HuH-7 (cell line): ENCODE data around the gene LRMDA.

Experiments
- DNase-seq: peaks from one replicate; pipeline ENCODE4 v3.0.0; 2011; ENCODE audit warnings: low spot score

Gene LRMDA

DNA sequence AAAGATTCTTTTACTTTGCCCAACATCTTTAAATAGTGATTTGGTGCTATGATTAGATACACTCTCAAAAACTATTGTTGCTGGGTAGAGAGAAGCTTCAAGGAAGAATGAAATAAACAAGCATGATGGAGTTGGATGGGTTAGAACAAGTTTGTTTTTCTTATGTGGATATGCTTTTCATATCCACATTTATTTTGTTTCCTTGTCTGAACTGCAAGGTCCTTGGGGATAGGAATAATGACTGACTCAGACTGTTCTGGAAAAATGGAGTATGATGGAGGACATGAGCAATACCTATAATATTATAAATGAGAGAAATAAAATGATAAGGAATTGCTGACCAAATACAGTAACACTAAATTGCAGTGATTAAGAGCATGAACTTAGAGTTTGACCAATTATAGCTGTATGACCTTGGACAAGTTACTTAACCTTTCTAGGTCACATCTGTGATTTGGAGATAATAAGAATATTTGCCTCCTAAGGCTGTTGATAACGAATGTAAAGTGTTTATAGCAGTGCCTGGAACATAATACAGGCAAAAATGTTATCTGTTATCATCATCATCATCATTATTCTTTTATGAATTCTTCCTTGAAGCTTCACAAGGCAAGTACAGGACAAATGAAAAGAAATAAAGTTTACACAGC is 847.5 kb downstream of the LRMDA start:
- no peak for DNase-seq

DNA sequence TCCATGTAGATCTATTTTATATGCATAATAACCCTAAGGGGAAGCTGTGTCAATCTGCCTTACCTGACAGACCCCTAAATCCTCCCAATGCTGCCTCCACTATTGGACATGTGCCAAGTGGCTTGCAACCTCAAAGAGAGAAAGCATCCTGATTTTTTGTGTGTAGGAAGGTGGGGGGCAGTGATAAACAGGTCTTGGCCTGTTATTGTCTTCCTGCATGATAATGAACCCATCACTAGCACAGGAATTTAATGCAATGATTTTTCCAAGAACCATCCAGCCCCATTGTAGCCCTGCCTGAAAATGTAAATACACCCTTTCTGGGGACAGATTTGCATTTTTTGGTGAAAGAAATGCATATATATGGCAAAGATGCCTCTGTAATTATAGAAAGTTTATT is 850.2 kb downstream of the LRMDA start:
- no peak for DNase-seq

DNA sequence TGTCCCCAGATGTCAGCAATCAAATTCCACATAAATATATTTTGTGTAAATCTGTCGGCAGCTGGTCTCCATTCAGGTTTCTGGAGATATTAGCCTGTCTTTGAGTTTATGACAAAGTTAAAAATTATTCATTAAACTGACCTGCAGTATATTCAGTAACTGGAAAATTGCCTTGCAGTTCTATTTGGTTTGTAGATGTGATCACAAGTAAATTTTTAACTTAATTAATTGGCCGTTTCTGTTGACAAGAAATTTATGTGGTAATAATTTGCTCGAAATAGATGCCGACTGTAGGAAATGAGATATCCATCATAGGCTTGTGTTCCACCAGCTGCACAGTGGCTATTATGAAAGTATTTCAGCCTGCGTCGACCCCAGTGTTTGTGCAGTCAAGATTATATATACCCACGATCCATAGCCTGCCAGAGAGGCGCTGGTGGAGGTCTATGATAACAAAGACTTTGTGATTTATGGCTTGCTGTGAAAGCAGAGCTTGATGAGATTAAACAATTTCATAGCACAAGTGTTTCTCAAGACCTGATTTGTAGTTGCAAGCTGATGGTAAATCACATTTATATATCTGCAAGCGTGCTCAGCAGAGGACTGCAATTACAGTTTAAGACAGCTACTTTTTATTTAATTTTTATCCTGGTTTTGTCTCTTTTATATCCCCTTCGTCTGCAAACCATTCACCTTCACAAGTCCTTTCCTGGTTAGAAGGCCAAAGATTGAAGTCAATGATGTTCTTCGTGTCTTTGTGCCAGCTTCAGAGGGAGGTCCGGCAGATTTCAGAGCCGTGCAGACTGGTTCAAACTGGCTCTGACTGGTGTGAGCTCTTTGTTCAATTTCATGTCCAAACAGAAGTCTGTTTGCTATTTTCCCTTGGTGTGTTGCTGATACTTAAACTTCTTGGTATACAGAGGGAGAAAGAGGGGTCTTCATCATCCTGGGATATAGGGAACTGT is 850.9 kb downstream of the LRMDA start:
- DNase-seq: peak; percentile 10

DNA sequence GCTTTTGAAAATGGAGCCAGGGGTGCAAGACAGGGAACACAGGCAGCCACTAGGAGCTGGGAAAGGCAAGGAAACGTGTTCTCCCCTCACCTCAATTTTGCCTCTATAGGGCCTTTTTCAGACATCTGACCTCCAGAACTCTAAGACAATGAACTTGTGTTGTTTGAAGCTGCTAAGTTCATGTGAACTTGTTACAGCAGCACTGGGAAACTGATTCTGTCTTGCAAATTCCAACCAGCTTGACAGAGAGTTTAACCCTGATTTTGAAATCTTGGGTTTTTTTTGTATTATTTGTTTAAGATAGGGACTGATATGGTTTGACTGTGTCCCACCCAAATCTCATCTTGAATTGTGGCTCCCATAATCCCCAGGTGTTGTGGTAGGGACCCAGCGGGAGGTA is 852.9 kb downstream of the LRMDA start:
- DNase-seq: no peak

DNA sequence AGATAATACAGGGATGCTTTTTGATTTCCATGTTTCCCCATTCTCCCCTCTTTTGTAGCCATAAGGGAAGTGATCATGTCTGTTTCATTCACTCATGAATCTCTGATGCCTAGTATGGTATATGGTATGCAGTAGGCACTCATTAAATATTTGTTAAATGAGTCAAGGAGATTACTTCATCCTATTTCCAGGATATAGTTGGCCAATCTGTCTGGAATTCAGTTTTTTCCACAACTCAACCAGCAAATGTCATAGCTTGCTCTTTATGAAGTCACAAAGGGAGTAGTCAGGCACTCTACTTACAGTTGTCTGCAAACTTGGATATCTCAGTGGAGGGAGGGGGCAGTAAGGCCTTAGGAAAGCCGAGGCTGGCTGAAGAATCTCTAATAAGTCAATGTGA is 853.6 kb downstream of the LRMDA start:
- no peak for DNase-seq

DNA sequence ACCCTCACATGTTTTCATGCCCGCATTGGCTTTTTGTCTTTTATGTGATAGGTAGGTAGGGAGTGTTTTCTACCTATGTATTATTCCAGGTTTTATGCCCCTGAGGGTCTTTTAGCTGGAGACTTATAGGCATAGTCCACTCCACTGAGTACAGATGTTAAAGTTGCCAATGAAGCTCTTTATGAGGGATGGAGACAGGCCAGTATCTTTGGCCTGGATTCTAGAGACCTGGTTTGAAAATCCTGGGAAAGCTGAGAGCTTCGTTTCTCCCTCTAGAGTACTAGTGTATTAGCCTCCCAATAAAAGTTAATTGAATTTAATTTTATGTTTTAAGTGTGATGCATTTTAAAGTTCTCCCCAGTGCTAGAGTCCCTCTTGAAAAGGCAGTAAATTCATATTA is 854.1 kb downstream of the LRMDA start:
- DNase-seq: no peak

DNA sequence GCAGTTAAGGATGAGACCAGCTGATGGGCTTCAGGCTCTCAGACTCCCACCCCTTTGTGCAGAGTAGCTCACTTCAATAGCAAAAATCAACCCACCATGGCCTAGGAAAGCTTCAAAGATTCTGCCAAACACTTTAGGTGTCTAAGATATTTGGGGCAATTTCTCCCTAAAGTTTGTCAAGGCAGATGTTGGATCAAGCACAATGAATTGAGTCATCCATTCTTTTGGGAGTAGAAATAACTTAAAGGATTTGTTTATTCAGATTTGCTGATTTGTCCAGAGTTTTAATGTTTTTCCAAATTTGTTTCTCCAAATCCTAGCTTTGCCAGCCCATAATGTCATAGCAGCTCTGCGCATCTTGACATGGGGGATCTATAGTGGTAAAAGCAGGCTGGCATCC is 855.1 kb downstream of the LRMDA start:
- no peak for DNase-seq

DNA sequence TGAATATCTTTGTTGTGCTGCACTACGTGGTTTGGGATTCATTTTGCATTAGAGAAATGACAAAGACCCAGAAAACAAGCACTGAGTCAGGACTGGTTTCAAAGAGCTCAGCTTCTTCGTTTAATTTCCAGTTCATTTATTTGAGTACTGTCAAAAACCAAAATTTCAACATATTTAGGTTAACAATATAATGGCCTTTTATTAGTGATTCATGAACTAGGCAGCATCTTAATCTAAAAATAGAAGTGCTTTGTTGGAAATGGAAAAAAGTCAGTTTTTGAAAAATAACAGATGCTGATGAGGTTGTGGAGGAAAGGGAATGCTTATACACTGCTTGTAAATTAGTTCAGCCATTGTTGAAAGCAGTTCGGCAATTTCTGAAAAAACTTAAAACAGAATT is 856.4 kb downstream of the LRMDA start:
- no peak for DNase-seq

DNA sequence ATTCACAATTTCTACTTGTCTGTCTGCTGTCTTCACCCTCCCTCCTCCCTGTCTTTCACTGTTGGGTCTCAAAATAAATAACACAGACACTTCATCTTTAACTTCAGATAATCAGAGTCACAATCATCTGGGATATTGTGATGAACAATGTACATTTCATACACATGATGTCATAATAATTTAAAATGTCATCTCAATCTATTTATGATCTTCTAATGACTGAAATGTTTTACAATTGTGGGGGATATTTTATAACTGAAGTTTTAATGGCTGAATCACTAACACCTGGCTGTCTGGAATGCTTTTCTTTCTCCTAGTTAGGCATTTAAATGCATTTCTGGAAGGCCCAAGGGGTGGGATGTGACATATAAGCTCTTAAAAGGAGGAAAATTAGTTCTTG is 859.8 kb downstream of the LRMDA start:
- DNase-seq: no peak

DNA sequence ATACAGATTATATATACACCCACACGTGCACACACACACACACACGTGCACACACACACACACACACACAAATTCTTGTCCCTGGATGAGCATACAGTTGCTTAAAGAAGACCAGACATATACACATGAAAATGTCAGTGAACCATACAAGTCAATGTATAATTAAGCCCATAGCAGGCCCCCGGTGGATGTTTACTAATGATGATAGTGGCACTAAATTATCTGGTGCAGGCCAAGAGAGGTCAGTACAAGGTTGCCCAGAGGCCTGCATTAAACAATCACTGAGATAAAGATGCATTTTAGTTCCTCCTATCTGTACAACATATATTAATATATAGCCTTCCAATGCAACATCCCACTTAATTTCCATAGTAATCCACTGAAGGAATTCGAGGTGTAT is 860.5 kb downstream of the LRMDA start:
- DNase-seq: no peak

DNA sequence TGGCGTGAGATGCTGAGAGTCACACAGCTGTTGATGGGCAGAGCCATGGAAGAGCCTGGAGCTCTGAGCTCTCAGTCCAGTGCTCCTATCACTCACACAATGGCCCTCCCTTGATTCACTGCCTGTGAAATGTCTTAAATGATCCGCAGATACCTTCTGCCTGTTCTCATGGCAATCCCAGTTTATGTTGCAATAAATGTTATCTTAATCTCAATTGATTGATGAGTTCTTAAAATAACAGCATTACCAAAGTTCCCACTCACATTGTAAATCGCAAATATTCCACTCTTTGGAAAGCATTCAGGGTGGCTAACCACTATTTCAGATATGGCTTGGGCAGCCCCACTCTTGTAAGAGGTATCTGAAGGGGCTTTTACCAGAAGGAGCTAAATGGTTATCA is 865.5 kb downstream of the LRMDA start:
- no peak for DNase-seq

DNA sequence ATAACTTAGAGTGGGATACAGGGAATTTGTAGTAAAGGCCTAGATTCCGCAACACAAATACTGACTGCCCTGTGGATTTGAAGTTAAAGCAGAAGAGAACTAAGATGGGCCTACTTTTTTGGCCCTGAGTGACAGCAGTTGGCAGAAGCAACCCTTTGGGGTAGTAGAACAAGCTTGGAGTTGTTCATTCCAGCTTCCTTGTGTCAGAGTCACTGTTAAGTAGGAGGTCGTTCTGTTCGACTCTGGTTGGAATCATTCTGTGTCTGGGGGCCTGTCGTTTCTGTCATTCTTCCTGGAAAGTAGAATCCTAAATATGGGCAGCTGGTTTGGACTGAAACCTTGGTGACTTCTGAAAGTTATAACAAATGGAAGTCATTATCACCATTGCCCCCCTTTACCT is 865.9 kb downstream of the LRMDA start:
- no peak for DNase-seq

DNA sequence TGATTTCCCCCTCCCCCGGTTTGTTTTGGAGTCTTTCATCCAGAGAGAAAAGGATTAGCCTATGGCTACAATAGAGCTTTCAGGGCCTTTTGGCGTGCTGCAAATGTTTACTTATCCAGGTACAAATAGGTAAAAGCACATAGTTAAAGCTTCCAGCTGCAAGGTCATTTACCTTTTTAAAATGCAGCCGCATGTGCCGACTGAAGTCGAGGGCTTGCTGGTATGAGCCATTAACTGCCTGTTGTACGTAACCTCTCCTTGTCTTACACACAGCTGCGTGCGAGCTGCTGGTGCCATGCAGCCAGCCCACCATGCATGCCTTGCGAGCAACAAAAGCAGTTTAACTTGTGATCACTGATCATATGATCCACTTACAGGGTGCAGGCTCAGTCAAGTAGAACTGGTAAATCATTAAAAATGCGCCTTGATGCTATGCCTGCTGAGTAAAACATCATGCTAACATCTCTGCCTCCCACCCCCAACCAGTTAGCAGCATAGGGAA is 866.4 kb downstream of the LRMDA start:
- no peak for DNase-seq

DNA sequence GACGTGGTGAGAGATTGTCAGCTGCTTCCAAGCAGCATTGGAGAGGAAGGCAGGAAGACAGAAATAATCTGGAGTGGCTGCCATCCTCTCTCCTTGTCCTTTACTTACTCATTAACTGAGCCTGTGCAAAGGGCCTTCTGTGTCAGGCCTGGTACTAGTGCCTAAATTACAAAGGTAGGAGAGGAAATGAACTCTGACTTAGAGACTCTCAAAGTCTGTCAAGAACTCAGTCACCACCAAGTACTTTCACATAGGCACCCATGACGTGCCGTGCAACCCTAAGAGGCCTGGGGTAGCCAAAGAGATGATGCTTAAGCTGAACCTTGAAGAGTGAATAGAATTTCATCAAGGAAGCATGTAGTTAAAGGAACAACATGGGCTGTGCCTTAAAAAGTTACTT is 866.9 kb downstream of the LRMDA start:
- DNase-seq: no peak

DNA sequence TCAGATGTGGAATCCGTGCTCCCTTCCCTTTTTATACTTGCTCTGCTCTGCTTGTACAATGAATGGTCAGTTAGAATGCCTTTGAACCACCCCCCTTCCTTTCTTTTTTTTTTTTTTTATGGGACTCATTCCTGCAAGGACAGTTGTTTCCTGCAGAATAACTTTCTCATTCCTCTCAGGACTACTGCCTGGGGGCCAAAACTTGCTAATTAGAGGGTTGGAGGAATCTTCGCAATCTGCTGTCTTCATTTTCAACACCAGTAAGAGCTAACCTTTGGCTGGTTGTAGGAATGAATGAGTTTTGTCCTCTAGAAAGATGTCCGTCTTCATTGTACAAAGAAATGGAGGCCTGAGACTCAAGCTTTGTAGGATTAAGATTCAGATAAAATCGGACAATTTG is 868.1 kb downstream of the LRMDA start:
- no peak for DNase-seq

DNA sequence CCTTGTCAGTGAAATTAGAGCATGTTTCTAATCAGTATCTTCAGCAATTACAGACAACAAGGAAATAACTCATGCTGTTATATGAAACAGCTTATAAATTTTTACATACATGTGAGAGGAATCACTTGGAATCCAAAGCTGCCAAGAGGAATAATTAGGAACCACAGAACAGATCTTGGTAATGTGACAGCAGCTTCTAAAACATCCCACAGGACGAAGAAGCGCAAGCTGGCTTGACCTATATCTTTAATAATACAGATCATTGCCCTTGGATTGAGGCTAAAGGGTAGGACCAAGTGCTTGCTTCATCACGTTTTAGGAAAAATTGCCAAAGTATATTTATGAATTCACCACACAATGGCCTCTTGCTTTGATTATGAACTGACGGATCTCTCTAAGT is 869.8 kb downstream of the LRMDA start:
- no peak for DNase-seq

DNA sequence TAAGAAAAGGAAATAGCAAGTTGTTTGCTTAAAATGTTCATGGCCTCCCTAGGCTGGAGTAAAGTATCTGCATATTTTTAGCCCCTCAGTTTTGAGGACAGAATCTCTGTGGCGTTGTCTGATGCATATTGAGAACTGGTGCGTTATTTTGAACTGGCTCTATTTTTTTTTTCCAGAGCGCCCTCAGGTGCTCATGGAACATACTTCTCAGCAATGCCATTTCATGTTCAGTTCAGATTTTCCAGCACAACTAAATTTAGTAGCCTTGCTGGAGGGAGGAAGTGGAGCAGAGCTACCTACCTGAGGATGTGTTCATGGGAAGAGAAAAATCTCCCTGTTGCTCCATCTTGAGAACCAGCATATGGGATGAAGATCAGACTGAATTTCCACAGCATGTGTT is 870.5 kb downstream of the LRMDA start:
- no peak for DNase-seq

DNA sequence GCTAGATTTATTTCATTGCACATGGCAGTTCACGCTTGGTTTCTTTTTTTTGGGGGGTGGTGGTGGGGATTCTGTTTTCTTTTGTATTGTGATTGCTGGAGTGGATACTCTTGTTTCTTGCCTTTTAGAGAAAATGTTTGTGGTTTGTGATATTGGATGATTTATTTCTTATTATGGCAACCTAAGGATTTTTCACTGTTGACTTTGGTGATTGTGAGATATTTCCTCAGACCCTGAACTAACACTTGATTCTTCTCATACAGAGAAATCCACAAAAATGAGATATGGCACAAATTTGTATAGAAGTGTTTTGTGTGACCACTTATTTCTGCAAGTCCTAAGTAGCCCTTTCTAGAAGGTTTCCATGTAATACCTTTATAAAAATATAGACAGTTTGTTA is 871.1 kb downstream of the LRMDA start:
- DNase-seq: no peak

DNA sequence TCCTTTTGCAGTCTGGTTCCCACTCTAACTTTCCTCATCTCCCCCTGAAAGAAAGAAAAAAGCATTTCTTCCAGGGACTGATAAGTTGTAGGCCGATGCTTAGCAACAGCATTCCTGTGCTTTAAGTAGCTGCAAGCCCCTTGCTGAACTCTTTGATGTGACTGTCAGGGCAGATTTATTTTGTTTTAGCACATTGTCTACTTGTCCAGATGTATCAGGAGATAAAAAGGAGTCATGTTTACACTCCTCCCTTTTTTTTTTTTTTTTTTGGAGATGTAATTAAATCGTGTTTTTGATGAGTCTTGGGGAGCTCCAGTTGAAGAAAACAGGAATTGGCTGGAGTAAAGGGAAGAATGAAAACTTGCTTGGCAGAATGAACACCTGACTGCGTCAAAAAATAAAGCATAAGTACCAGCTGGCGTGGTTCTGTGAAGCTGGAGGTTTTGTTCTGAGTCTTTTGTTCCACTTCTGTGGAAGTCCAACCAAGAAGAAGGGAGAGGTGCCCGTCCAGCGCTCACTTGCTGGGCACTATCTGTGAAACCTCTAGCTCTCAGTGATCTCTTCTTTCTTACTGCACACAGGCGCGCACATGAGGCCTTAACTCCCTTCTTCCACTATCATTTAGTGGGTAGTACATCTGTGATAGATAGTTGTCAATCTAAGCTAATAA is 871.7 kb downstream of the LRMDA start:
- no peak for DNase-seq

DNA sequence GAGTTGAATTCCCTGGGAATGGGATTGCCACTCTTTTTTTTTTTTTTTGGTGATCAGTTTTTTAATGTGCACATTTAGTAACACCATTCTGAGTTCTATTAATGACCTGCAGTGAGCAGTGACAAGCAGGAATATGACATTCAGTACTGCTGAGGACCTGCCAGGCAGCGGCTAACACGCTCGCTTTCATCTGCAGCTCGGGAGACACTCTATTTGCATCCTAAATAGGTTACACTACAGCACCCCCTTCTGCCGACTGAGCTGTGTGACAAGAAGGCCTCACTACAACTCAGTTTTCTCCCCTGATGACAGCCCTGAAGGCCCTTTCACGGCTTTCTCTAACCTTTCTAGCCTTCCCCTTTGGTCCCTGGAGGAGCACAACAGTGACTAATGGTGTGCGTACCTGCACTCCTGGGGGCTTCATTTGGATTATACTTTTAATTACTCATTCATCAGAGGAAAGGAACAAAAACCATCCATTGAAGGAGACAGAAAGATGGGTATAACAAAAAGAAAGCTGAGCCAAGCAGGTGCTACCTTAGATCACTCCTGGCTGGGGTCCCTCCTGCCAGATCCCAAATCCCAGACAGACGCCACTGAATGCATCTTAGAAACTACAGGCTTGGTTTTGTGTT is 872.4 kb downstream of the LRMDA start:
- DNase-seq: peak; percentile 60

DNA sequence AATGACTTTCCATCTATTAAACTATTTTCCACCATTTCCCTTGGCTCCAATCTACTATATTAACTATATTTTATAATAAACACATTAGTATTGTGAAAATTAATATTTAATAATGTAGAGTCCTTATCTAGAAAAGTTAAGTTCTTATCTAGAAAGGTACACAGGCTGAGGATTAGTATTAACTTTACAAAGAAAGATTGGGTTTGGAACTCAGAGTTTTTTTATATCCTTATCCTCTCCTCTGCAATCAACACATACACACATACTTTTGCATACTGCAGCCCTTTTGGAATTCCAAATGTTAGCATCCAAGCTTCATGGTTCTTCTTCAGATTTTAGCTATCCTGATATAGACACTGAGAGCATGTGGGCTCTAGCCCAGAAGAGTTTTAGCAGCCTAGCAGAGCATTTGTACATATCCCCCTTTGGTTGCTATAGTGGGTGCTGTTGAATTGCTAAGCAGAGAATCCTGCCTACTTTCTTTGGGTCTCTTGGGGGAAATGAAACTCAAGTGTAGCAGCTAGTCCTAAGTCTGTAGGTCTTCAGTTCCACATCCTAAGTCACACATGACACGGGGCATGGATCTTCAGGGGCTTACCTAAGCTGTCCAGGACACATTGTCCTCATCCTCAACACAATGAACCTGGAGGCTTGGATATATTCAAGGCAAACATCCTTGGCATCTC is 874.6 kb downstream of the LRMDA start:
- no peak for DNase-seq

DNA sequence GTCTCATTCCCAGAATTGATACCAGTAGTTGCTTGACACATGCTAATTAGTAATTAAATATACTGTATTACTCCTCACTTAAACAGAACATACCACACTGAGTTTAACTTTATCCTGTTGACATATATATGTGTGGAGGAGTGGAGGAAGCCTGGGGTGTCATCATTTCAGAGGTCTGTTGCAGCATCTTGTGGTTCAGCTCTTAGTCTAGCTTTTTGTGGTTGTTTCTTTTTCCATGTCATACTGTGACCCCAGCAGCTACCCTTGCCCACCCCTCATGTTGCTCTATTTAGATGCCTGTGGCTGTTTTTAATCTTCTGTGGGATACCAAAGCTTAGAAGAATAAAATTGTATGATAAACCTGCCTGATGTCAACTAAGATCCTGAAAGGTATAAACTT is 875.4 kb downstream of the LRMDA start:
- DNase-seq: no peak
